ENCODE results near the gene PRSS22. TPM values are rescaled to one million over a fixed set of nuclear protein-coding genes. Genes with fewer than 3 reads are reported as not detected.

PRSS22 gene
- polyA plus RNA-seq, 1 experiment, result 0.11 TPM

- H3K27ac ChIP-seq (ENCODE audit: low read depth, low read length), result no peak overlapping the region
- peaks cover 38% of the 10 kb centered on the region for H3K27me3 ChIP-seq (ENCODE audit: control insufficient read depth, insufficient read depth, low read length)
- no peak for DNase-seq (ENCODE audit: low read depth, low spot score)
- no peak for TF ChIP-seq CTCF (IDR thresholded peaks at IDR 0.05; ENCODE audit: low read depth, low read length)
- ChIA-PET CTCF (no interaction called here), POLR2A (no interaction called here)
- no peak overlapping the region for H3K4me3 ChIP-seq (ENCODE audit: low read depth, low read length)
- H3K9me3 ChIP-seq (ENCODE audit: control insufficient read depth, insufficient read depth, low read length), result peaks cover 4% of the 10 kb centered on the region; the same call in 1 of the 2 replicates
These were observed 37.8 kb downstream of the PRSS22 start for GRCh38 chr16:2819939-2820835.

GRCh38 chr16:2819179-2819938 lies 38.6 kb downstream of the PRSS22 start:
- DNase-seq (ENCODE audit: low read depth, low spot score), result no peak
- CTCF ChIA-PET, result no interaction called here
- H3K9me3 ChIP-seq (ENCODE audit: control insufficient read depth, insufficient read depth, low read length), result peaks cover 4% of the 10 kb centered on the region; the same call in 1 of the 2 replicates
- POLR2A ChIA-PET, result no interaction called here
- no peak overlapping the region for H3K27ac ChIP-seq (ENCODE audit: low read depth, low read length)
- peaks cover 40% of the 10 kb centered on the region for H3K27me3 ChIP-seq (ENCODE audit: control insufficient read depth, insufficient read depth, low read length)
- TF ChIP-seq CTCF (IDR thresholded peaks at IDR 0.05; ENCODE audit: low read depth, low read length), result no peak
- H3K4me3 ChIP-seq (ENCODE audit: low read depth, low read length), result no peak overlapping the region

GRCh38 chr16:2818272-2818876 lies 39.6 kb downstream of the PRSS22 start:
- H3K27ac ChIP-seq (ENCODE audit: low read depth, low read length), result no peak overlapping the region
- CTCF ChIA-PET, result no interaction called here
- H3K27me3 ChIP-seq (ENCODE audit: control insufficient read depth, insufficient read depth, low read length), result peaks cover 40% of the 10 kb centered on the region
- H3K9me3 ChIP-seq (ENCODE audit: control insufficient read depth, insufficient read depth, low read length), result peaks cover 4% of the 10 kb centered on the region; the same call in 1 of the 2 replicates
- no peak overlapping the region for H3K4me3 ChIP-seq (ENCODE audit: low read depth, low read length)
- POLR2A ChIA-PET, result no interaction called here
- DNase-seq (ENCODE audit: low read depth, low spot score), result no peak
- TF ChIP-seq CTCF (IDR thresholded peaks at IDR 0.05; ENCODE audit: low read depth, low read length), result no peak

GRCh38 chr16:2817340-2818271 lies 40.4 kb downstream of the PRSS22 start:
- Histone ChIP-seq H3K27ac (ENCODE audit: low read depth, low read length) (no peak overlapping the region), H3K4me3 (ENCODE audit: low read depth, low read length) (no peak overlapping the region), H3K27me3 (ENCODE audit: control insufficient read depth, insufficient read depth, low read length) (peaks cover 37% of the 10 kb centered on the region), H3K9me3 (ENCODE audit: control insufficient read depth, insufficient read depth, low read length) (peaks cover 4% of the 10 kb centered on the region; the same call in 1 of the 2 replicates)
- ChIA-PET CTCF (no interaction called here), POLR2A (no interaction called here)
- TF ChIP-seq CTCF (IDR thresholded peaks at IDR 0.05; ENCODE audit: low read depth, low read length), result no peak
- DNase-seq (ENCODE audit: low read depth, low spot score), result no peak
